Retinal pigment epithelial cell (primary cell): ENCODE results near the gene NUP188.

Source experiments
- DNase-seq: peaks from one replicate; pipeline ENCODE4 v3.0.0-alpha.2; 2010; ENCODE audit warnings: low read depth
- H3K4me3 ChIP-seq: 2 replicates; pipeline ENCODE4 v1.5.1; 2011; ENCODE audit warnings: mild to moderate bottlenecking, low read length, control low read depth, moderate library complexity
- CTCF ChIP-seq: conservative IDR thresholded peaks from 2 replicates; pipeline ENCODE4 v1.5.1; 2011; ENCODE audit warnings: low read depth, low read length, control low read depth, inconsistent platforms

NUP188 gene

GRCh38 chr9:129011761-129012181 lies 64.3 kb downstream of the NUP188 start:
- TF ChIP-seq CTCF: no peak
- no peak overlapping the region for H3K4me3 ChIP-seq
- DNase-seq: no peak

- no peak for TF ChIP-seq CTCF
- DNase-seq: no peak
- H3K4me3 ChIP-seq: no peak overlapping the region
Observed at GRCh38 chr9:129012343-129012742, 64.8 kb downstream of the NUP188 start.

GRCh38 chr9:129012893-129013448 lies 65.5 kb downstream of the NUP188 start:
- H3K4me3 ChIP-seq: no peak overlapping the region
- DNase-seq: no peak
- no peak for TF ChIP-seq CTCF

- DNase-seq: no peak
- H3K4me3 ChIP-seq: no peak overlapping the region
Observed at GRCh38 chr9:129013674-129014073, 66.2 kb downstream of the NUP188 start.

GRCh38 chr9:129014124-129014523 lies 66.6 kb downstream of the NUP188 start:
- no peak for TF ChIP-seq CTCF
- no peak overlapping the region for H3K4me3 ChIP-seq
- DNase-seq: no peak

More at GRCh38 chr9:129013674-129014073, 66.2 kb downstream of the NUP188 start:
- no peak for TF ChIP-seq CTCF

- TF ChIP-seq CTCF: no peak
- no peak overlapping the region for H3K4me3 ChIP-seq
- DNase-seq: no peak
Observed at GRCh38 chr9:129014608-129015007, 67.1 kb downstream of the NUP188 start.

- TF ChIP-seq CTCF: no peak
- DNase-seq: no peak
- no peak overlapping the region for H3K4me3 ChIP-seq
Observed at GRCh38 chr9:129021091-129021490, 73.6 kb downstream of the NUP188 start.
